Tibial artery (tissue), 4 donors: Measurements from ENCODE around the gene LY6G6C.

Experiments used
- DNase-seq, 2 donors: peaks; one replicate each; pipeline ENCODE4 v3.0.0-alpha.2; 2019
- H3K27ac ChIP-seq, 2 donors: fragments of 200-600 bp; sonication (generic) in 1 of 2; 1 replicate in 1 of 2; 2 replicates in 1 of 2; pipeline ENCODE4 v1.5.1; 2018 to 2019; ENCODE audit warnings: mild to moderate bottlenecking in 1 of 2
- H3K27me3 ChIP-seq, 2 donors: fragments of 200-600 bp; sonication (generic) in 1 of 2; one replicate each; pipeline versions ENCODE4 v1.5.1 to v1.6.0; 2016 to 2019
- H3K36me3 ChIP-seq, 3 donors: fragments of 200-600 bp; sonication (generic) in 2 of 3; one replicate each; pipeline ENCODE4 v1.5.1; 2016 to 2019; ENCODE audit warnings: mild to moderate bottlenecking in 2 of 3
- H3K4me1 ChIP-seq, 4 donors: fragments of 200-600 bp; sonication (generic) in 2 of 4; 1 replicate in 3 of 4; 2 replicates in 1 of 4; pipeline ENCODE4 v1.5.1; 2016 to 2019
- H3K4me3 ChIP-seq, 2 donors: fragments of 200-600 bp; sonication (generic) in 1 of 2; 1 replicate in 1 of 2; 2 replicates in 1 of 2; pipeline ENCODE4 v1.5.1; 2018 to 2019; ENCODE audit warnings: mild to moderate bottlenecking in 2 of 2
- H3K9me3 ChIP-seq, 3 donors: fragments of 200-600 bp; sonication (generic) in 1 of 3; one replicate each; pipeline ENCODE4 v1.5.1; 2016 to 2019
- intact Hi-C: fragments of 100-400 bp; cut with DNase I; formaldehyde crosslinking; loops from one replicate; pipeline ENCODE4 v1.15.0; 2023; ENCODE audit warnings: low total_unique reads
- TF ChIP-seq, protein P1 (sequence below), 2 experiments: fragments of 200-600 bp in 1 of 2; fragments of 450-650 bp in 1 of 2; IDR thresholded peaks; one replicate each; pipeline ENCODE4 v1.5.1; 2017 to 2019; ENCODE audit warnings: antibody characterized with exemption in 2 of 2, mild to moderate bottlenecking in 1 of 2, moderate library complexity in 1 of 2

LY6G6C gene

DNA sequence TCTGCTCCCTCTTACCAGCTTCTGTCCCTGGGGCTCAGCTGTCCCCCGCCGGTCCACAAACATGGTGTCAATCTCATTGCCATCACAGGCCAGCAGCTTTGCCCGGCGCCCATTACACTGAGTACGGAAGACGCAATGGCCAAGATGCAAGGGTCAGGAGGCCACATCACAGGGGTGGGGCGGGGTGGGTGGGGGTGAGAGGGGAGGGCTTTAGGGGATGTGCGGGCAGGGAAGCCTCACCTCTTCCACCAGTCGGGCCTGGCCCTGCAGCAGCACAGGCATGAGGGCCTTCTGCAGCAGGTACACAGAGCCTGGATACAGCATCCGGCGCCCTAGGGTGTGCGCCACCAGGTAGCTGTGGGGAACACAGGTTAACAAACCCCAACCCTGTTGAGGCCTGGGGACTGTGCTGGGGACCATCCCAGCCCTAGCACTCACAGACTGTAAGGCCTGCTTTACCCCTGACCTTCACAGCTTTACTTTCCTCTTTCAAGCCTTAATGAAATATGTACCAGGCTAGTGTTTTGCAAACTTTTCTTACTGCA lies 29.9 kb downstream of the LY6G6C start:
- H3K27me3 ChIP-seq = no peaks in the 10 kb centered on the region
- H3K36me3 ChIP-seq = peaks cover 71 to 100% (median 98%) of the 10 kb centered on the region in 3 donors
- no peaks in the 10 kb centered on the region for H3K4me1 ChIP-seq
- TF ChIP-seq, protein P1, sequence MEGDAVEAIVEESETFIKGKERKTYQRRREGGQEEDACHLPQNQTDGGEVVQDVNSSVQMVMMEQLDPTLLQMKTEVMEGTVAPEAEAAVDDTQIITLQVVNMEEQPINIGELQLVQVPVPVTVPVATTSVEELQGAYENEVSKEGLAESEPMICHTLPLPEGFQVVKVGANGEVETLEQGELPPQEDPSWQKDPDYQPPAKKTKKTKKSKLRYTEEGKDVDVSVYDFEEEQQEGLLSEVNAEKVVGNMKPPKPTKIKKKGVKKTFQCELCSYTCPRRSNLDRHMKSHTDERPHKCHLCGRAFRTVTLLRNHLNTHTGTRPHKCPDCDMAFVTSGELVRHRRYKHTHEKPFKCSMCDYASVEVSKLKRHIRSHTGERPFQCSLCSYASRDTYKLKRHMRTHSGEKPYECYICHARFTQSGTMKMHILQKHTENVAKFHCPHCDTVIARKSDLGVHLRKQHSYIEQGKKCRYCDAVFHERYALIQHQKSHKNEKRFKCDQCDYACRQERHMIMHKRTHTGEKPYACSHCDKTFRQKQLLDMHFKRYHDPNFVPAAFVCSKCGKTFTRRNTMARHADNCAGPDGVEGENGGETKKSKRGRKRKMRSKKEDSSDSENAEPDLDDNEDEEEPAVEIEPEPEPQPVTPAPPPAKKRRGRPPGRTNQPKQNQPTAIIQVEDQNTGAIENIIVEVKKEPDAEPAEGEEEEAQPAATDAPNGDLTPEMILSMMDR (IDR thresholded peaks at IDR 0.05) = no peak
- no peaks in the 10 kb centered on the region for H3K9me3 ChIP-seq
- intact Hi-C loops = no loop called here
- H3K4me3 ChIP-seq = no peak overlapping the region
- DNase-seq = no peak
- no peak overlapping the region for H3K27ac ChIP-seq

DNA sequence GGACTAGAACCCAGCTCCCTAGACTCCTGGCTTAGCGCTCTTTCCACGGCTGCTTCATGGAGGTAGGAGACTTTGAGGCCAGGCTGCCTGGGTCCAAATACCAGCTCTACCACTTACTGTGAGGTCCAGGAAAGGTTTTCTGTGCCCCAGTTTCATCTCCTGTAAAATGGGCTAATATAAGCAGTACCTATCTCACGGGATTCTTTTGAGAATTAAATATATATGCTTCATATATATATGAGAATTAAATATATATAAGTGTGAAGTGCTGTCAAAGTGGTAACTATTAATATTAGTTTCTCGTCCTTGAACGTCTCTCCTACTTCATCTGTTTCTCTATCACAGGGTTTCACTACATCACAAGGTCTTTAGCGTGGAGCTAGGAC lies 30.5 kb downstream of the LY6G6C start:
- Histone ChIP-seq H3K36me3 (peaks cover 68 to 100% (median 92%) of the 10 kb centered on the region in 3 donors), H3K4me1 (no peaks in the 10 kb centered on the region), H3K9me3 (no peaks in the 10 kb centered on the region), H3K4me3 (no peak overlapping the region), H3K27me3 (no peaks in the 10 kb centered on the region), H3K27ac (no peak overlapping the region)
- intact Hi-C loops = no loop called here
- TF ChIP-seq, protein P1 (IDR thresholded peaks at IDR 0.05) = no peak
- DNase-seq = no peak

DNA sequence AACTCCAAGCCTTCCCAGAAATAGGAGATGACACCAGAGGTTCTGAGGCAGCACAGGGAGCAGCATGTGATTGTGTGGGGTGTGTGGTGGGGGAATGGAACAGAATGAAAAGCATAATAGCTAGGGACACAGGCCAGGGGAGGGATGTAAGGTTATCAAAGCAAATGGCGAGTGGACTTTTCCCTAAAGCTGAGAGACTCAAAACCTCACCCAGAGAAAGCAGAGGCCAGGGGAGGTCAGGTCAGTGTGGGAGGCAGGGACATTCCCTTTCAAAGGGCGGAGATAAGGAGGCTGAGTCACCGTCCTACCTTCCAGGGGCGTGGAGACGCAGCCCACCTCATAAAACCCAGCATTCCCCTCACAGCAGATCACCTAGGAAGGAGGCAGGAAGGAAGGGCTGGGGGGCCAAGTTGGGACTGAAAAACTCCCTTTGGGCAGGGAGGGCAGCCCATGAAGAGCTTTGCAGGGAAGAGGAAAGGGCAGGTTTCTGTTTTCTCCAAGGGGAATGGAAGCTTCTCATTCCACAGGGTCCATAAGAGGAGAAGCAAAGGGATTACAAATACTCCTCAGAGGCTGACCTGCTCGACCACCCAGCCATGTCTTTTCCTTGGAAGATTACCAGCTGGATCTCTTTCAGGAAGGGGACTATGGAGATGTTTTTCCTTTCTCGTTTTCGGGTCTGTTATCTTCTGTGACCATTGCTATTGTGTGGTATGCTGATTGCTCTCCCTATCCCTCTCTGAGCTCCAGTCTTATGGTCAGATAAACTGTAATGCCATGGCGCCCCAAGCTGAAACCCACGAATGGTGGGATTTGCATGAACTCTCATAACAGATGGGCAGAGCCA lies 31.1 kb downstream of the LY6G6C start:
- intact Hi-C loops = no loop called here
- peaks cover 62 to 100% (median 89%) of the 10 kb centered on the region in 3 donors for H3K36me3 ChIP-seq

DNA sequence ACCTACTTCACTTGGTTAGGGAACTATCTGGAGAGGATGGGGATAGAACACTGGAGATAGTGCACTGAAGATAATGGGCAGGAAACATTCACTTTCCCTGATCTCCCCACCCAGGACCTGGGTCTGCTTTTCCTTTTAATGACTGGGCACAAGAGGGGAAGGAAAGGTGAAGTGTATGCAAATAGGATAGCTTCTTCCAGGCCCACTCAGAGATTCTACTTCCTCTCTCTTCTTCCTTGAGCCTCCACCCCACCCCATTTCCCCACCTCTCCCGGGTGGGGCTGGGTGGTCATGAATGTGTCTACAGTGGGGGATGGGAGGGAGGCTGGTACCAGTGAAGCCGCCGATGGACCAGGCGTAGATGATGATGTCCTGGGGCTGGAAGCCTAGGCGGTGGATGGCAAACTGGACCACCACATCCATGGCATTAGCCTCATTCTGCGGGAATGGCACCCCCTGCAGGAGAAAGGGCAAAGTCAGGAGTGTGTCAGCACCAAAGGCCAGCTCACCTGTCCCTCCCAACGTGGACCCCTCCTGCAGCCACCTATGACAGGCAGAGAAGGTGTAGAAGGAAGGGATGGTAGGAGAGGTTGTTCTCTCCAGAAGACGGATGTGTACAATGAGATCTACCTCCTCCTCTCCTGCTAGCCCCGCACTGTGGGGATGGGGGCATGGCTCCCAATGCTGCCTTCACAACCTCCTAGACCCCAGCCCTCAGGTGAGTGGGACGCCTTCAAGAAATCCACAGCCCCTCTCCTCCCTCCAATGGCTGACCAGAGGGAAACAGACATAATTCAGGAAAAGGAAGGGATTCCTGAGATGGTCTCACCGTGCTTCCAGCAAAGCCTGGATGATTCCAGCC lies 32.1 kb downstream of the LY6G6C start:
- Histone ChIP-seq H3K4me3 (no peak overlapping the region), H3K36me3 (peaks cover 53 to 97% (median 79%) of the 10 kb centered on the region in 3 donors), H3K27me3 (no peaks in the 10 kb centered on the region), H3K27ac (no peak overlapping the region), H3K9me3 (no peaks in the 10 kb centered on the region), H3K4me1 (no peaks in the 10 kb centered on the region)
- no peak for DNase-seq
- TF ChIP-seq, protein P1 (IDR thresholded peaks at IDR 0.05) = no peak
- intact Hi-C loops = no loop called here

More for the DNA sequence above, 31.1 kb downstream of the LY6G6C start:
- TF ChIP-seq, protein P1 (IDR thresholded peaks at IDR 0.05) = no peak
- Histone ChIP-seq H3K27ac (no peak overlapping the region), H3K4me1 (no peaks in the 10 kb centered on the region), H3K4me3 (no peak overlapping the region), H3K9me3 (no peaks in the 10 kb centered on the region), H3K27me3 (no peaks in the 10 kb centered on the region)
- no peak for DNase-seq

DNA sequence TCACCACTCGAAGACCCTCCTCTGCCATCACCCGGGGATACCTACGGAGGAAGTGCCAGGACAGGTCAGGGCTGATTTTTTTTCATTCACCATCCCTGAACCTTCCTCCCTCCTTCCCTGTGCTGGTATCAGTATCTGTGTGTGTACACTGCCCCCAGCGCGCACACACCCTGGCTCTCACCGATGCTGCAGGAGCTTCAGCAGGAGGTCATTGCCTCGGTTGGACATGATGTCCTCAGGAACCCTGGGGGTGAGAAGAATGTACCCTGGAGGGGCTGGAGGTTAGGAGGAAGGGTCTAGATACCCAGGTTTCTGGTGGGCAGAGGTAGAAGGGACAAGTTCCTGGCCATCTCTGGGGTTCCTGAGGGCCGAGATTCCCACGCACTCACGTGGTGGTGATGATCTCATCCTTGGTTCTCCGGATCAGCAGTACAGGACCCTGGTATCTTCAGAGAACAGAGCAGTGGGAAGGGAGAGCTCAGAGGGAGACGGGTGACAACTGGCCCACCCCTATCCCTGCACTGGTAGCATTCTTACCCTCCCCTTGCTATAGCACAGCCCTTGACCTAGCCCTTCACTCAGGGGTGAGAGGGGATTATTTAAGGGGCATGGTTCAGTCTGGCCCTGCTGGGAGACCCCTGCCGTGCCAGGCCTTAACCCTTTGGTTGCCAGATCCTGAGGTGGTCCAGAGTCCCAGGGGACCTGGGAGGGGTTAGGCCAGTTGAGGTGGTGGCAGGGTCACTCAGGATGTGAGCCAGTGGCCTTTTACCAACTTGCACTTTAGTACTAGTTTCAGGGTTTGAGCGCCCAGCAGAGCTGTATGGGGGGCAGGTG lies 33.5 kb downstream of the LY6G6C start:
- peaks cover 0 to 2% (median 0%) of the 10 kb centered on the region in 4 donors for H3K4me1 ChIP-seq
- H3K9me3 ChIP-seq = no peaks in the 10 kb centered on the region
- no peak for DNase-seq
- H3K36me3 ChIP-seq = peaks cover 53 to 90% (median 65%) of the 10 kb centered on the region in 3 donors
- intact Hi-C loops = no loop called here
- H3K4me3 ChIP-seq = no peak overlapping the region
- H3K27me3 ChIP-seq = no peaks in the 10 kb centered on the region
- no peak overlapping the region for H3K27ac ChIP-seq
- TF ChIP-seq, protein P1 (IDR thresholded peaks at IDR 0.05) = no peak
